H1 (cell line): ENCODE measurements around the gene ATP13A3. TPM values are rescaled to one million over a fixed set of nuclear protein-coding genes. Genes with fewer than 3 reads are reported as not detected.

Source experiments
- CTCF ChIA-PET: fragments of 300-600 bp; sonication (Branson Sonifier 250); formaldehyde crosslinking; loops from one replicate; lab custom pipeline; 2021; ENCODE audit not compliant: partially characterized antibody; lab: Charles Lee
- POLR2A ChIA-PET: fragments of 300-600 bp; sonication (Branson Sonifier 250); formaldehyde crosslinking; loops from one replicate; lab custom pipeline; 2021; ENCODE audit warnings: inconsistent platforms; ENCODE audit not compliant: partially characterized antibody; lab: Charles Lee
- DNase-seq, 2 experiments: peaks; one replicate each; pipeline versions ENCODE4 v3.0.0 to v3.0.0-alpha.2; 2010 to 2022; ENCODE audit warnings: low spot score in 2 of 2, low read depth in 1 of 2, mixed read lengths in 1 of 2
- FAIRE-seq: peaks from 2 replicates; lab custom pipeline; 2011; peaks lifted over from hg19 to GRCh38; lab: Jason Lieb, UNC
- H2AFZ ChIP-seq: 2 replicates; pipeline ENCODE4 v1.8.1; 2012; ENCODE audit warnings: low read length, inconsistent platforms
- H2AK5ac ChIP-seq: 2 replicates; pipeline ENCODE4 v1.6.1; 2013; ENCODE audit warnings: low read depth, low read length
- H2BK120ac ChIP-seq: replicated peaks from 2 replicates; pipeline ENCODE3; 2013; ENCODE audit warnings: low read depth, low read length, inconsistent platforms
- H2BK12ac ChIP-seq: 2 replicates; pipeline ENCODE4 v1.6.1; 2013; ENCODE audit warnings: low read depth, low read length
- H2BK15ac ChIP-seq: 2 replicates; pipeline ENCODE4 v1.6.1; 2013; ENCODE audit warnings: low read length
- H2BK20ac ChIP-seq: 2 replicates; pipeline ENCODE4 v1.6.1; 2013; ENCODE audit warnings: low read length
- H2BK5ac ChIP-seq: 2 replicates; pipeline ENCODE4 v1.6.1; 2013; ENCODE audit warnings: low read depth, low read length
- H3K14ac ChIP-seq: 2 replicates; pipeline ENCODE4 v1.6.1; 2013; ENCODE audit warnings: inconsistent platforms; ENCODE audit not compliant: insufficient read length
- H3K18ac ChIP-seq: 2 replicates; pipeline ENCODE4 v1.6.1; 2013; ENCODE audit warnings: low read length; ENCODE audit errors: extremely low read depth
- H3K23ac ChIP-seq: 2 replicates; pipeline ENCODE4 v1.6.1; 2013; ENCODE audit warnings: inconsistent platforms; ENCODE audit not compliant: insufficient read length
- H3K23me2 ChIP-seq: 2 replicates; pipeline ENCODE4 v1.6.1; 2013; ENCODE audit warnings: low read depth, low read length
- H3K27ac ChIP-seq: 2 replicates; pipeline ENCODE4 v1.6.1; 2011; ENCODE audit warnings: low read depth, low read length, inconsistent platforms
- H3K27me3 ChIP-seq, 4 experiments: replicated peaks in 1 of 4; 1 replicate in 1 of 4; 2 replicates in 3 of 4; pipeline versions ENCODE4 v1.6.1 to v1.8.1; 2011 to 2013; ENCODE audit warnings: low read length in 3 of 4, mild to moderate bottlenecking in 3 of 4, inconsistent platforms in 2 of 4, mixed read lengths in 2 of 4, moderate library complexity in 1 of 4; ENCODE audit not compliant: control insufficient read depth in 3 of 4, insufficient read depth in 3 of 4; ENCODE audit errors: extremely low read depth in 1 of 4
- H3K36me3 ChIP-seq, 4 experiments: 2 replicates each; pipeline versions ENCODE4 v1.6.1 to v1.8.1; 2011 to 2013; ENCODE audit warnings: mild to moderate bottlenecking in 4 of 4, low read length in 3 of 4, moderate library complexity in 2 of 4, control low read depth in 1 of 4, inconsistent platforms in 1 of 4; ENCODE audit not compliant: insufficient read depth in 4 of 4, control insufficient read depth in 2 of 4
- H3K4ac ChIP-seq: replicated peaks from 2 replicates; pipeline ENCODE3; 2013; ENCODE audit warnings: low read length, low read depth, mixed read lengths, inconsistent platforms; ENCODE audit not compliant: insufficient read length
- H3K4me1 ChIP-seq, 4 experiments: replicated peaks in 1 of 4; 1 replicate in 1 of 4; 2 replicates in 3 of 4; pipeline versions ENCODE4 v1.6.1 to v1.8.1; 2011 to 2013; ENCODE audit warnings: low read length in 3 of 4, inconsistent platforms in 2 of 4, mixed read lengths in 1 of 4; ENCODE audit not compliant: insufficient read depth in 4 of 4, control insufficient read depth in 3 of 4
- H3K4me2 ChIP-seq, 2 experiments: 2 replicates each; pipeline versions ENCODE4 v1.6.1 to v1.8.1; 2011 to 2013; ENCODE audit warnings: low read depth in 2 of 2, low read length in 2 of 2, control low read depth in 1 of 2, inconsistent platforms in 1 of 2, mild to moderate bottlenecking in 1 of 2; ENCODE audit not compliant: insufficient read depth in 1 of 2
- H3K4me3 ChIP-seq, 4 experiments: fragments of 200-600, 300-600 bp in 1 of 4; sonication (generic), shearing (Covaris generic), sonication (Bioruptor Twin) in 1 of 4; 2 replicates each; pipeline versions ENCODE4 v1.5.1 to v1.8.1; 2011 to 2016; ENCODE audit warnings: low read length in 4 of 4, low read depth in 3 of 4, control low read depth in 2 of 4, inconsistent platforms in 2 of 4, mild to moderate bottlenecking in 2 of 4, mixed read lengths in 1 of 4, moderate library complexity in 1 of 4; ENCODE audit not compliant: insufficient read depth in 2 of 4; ENCODE audit errors: extremely low read depth in 1 of 4
- H3K56ac ChIP-seq: replicated peaks from 2 replicates; pipeline ENCODE3; 2013; ENCODE audit warnings: low read depth, mild to moderate bottlenecking, mixed read lengths, low read length, inconsistent platforms; ENCODE audit not compliant: insufficient read length
- H3K79me1 ChIP-seq: 2 replicates; pipeline ENCODE4 v1.6.1; 2013; ENCODE audit warnings: low read depth, low read length, control low read depth
- H3K79me2 ChIP-seq, 2 experiments: 2 replicates each; pipeline versions ENCODE4 v1.6.1 to v1.8.1; 2012 to 2013; ENCODE audit warnings: low read length in 2 of 2, mild to moderate bottlenecking in 2 of 2, inconsistent platforms in 1 of 2; ENCODE audit not compliant: insufficient read depth in 2 of 2, control insufficient read depth in 1 of 2
- H3K9ac ChIP-seq, 4 experiments: replicated peaks in 1 of 4; 1 replicate in 1 of 4; 2 replicates in 3 of 4; pipeline versions ENCODE4 v1.6.1 to v1.8.1; 2011 to 2013; ENCODE audit warnings: low read depth in 3 of 4, low read length in 3 of 4, control low read depth in 2 of 4, mild to moderate bottlenecking in 2 of 4, moderate library complexity in 2 of 4, inconsistent platforms in 1 of 4; ENCODE audit errors: extremely low read depth in 1 of 4
- H3K9me3 ChIP-seq, 2 experiments: 2 replicates each; pipeline versions ENCODE4 v1.6.1 to v1.8.1; 2012 to 2013; ENCODE audit warnings: mild to moderate bottlenecking in 2 of 2, moderate library complexity in 2 of 2, control low read depth in 1 of 2, inconsistent platforms in 1 of 2, low read depth in 1 of 2, low read length in 1 of 2, mixed read lengths in 1 of 2; ENCODE audit not compliant: insufficient read depth in 2 of 2
- H4K20me1 ChIP-seq, 2 experiments: replicated peaks in 1 of 2; 2 replicates each; pipeline versions ENCODE3 to v1.8.1; 2011 to 2013; ENCODE audit warnings: inconsistent platforms in 2 of 2, low read length in 2 of 2, mild to moderate bottlenecking in 1 of 2; ENCODE audit not compliant: insufficient read depth in 2 of 2, control insufficient read depth in 1 of 2
- H4K5ac ChIP-seq: 2 replicates; pipeline ENCODE4 v1.6.1; 2013; ENCODE audit warnings: low read length, low read depth, mixed read lengths, inconsistent platforms; ENCODE audit not compliant: insufficient read length
- H4K8ac ChIP-seq: 2 replicates; pipeline ENCODE4 v1.8.0; 2013; ENCODE audit warnings: mild to moderate bottlenecking, moderate library complexity, low read length, inconsistent platforms; ENCODE audit not compliant: insufficient read depth; ENCODE audit errors: extremely low read depth
- H4K91ac ChIP-seq: replicated peaks from 2 replicates; pipeline ENCODE3; 2013; ENCODE audit warnings: low read length, mixed read lengths, inconsistent platforms; ENCODE audit not compliant: insufficient read length
- FOSL1 ChIP-seq: IDR thresholded peaks from 2 replicates; pipeline ENCODE4 v1.6.1; 2011; ENCODE audit warnings: mild to moderate bottlenecking, low read depth, low read length, moderate library complexity; ENCODE audit not compliant: insufficient read depth
- KDM1A ChIP-seq: fragments of 200-600, 300-600 bp; sonication (generic); IDR thresholded peaks from 2 replicates; pipeline ENCODE4 v1.7.1; 2016; ENCODE audit warnings: mild to moderate bottlenecking, low read length, borderline replicate concordance
- KDM5A ChIP-seq: fragments of 200-600 bp; IDR thresholded peaks from 2 replicates; pipeline ENCODE4 v1.7.1; 2012; ENCODE audit warnings: mild to moderate bottlenecking, low read length, inconsistent platforms, mixed read lengths
- MAFK ChIP-seq: IDR thresholded peaks from 2 replicates; pipeline ENCODE4 v1.6.1; 2012; ENCODE audit warnings: low read depth, mild to moderate bottlenecking, improper control_type of control experiment, low read length
- RXRA ChIP-seq: IDR thresholded peaks from 2 replicates; pipeline ENCODE4 v1.6.1; 2011; ENCODE audit warnings: low read depth, mild to moderate bottlenecking, low read length, moderate library complexity; ENCODE audit not compliant: insufficient read depth
- SP1 ChIP-seq: IDR thresholded peaks from 2 replicates; pipeline ENCODE4 v1.6.1; 2011; ENCODE audit warnings: low read depth, low read length
- TBP ChIP-seq: IDR thresholded peaks from 2 replicates; pipeline ENCODE4 v1.6.1; 2011; ENCODE audit warnings: low read depth, low read length, improper control_type of control experiment
- WGBS, 2 experiments: shearing (Covaris generic) in 1 of 2; methylation state at CpG; one replicate each; pipeline versions ENCODE4 v1.1.6 to v1.1.7; 2013 to 2015; ENCODE audit warnings: low lambda C conversion rate in 2 of 2, mixed read lengths in 2 of 2, inconsistent platforms in 1 of 2, low coverage in 1 of 2, missing lambda C conversion rate in 1 of 2; ENCODE audit not compliant: insufficient replicate concordance in 2 of 2, insufficient coverage in 1 of 2, insufficient read length in 1 of 2; ENCODE audit errors: extremely low coverage in 1 of 2, missing lambda C conversion rate in 1 of 2; 5-methylcytosine and 5-hydroxymethylcytosine counted together
- polyA plus RNA-seq, 7 experiments: library from polyadenylated mRNA; depleted of rRNA in 3 of 7; stranded (reverse) in 5 of 7; unstranded in 2 of 7; fragments of >200 nt in 5 of 7; fragments of 200-250 nt in 2 of 7; gene quantifications; 1 replicate in 5 of 7; 2 replicates in 1 of 7; 4 replicates in 1 of 7; pipeline versions ENCODE4 v1.2.1 to v1.2.3, GENCODE V29; 2011 to 2013; ENCODE audit warnings: missing spikeins in 2 of 7, mixed read lengths in 2 of 7
- total RNA-seq: library from RNA; stranded (reverse); fragmentation: NEBNext Ultra II Directional; extraction: Animal tissue kit (Norgen Biotek cat#: 25700); gene quantifications from 2 replicates; pipeline ENCODE4 v1.2.1, GENCODE V29; 2021

The ATP13A3 gene
- total and polyA plus RNA-seq, 2 of the 8 experiments (the other 6 are each of a cell fraction or from before 2014, with no cell fraction given), result 18.6 to 92.2 TPM

GRCh38 chr3:194503081-194503531 is 16.3 kb upstream of the ATP13A3 start:
- Histone ChIP-seq H3K9ac (no peak overlapping the region), H3K4ac (no peak overlapping the region), H3K23ac (no peak overlapping the region), H2BK20ac (no peak overlapping the region), H3K9me3 (no peaks in the 10 kb centered on the region), H2BK5ac (no peak overlapping the region), H4K20me1 (no peaks in the 10 kb centered on the region), H4K91ac (no peak overlapping the region), H2BK12ac (no peak overlapping the region), H4K5ac (no peak overlapping the region), H3K27ac (no peak overlapping the region), H2AFZ (no peak overlapping the region), H4K8ac (peak overlapping the region; percentile 95; the same call in 1 of the 2 replicates), H2AK5ac (no peak overlapping the region), H3K56ac (no peak overlapping the region), H3K4me2 (no peak overlapping the region), H3K14ac (no peak overlapping the region), H3K4me3 (no peak overlapping the region), H3K27me3 (no peaks in the 10 kb centered on the region), H2BK15ac (no peak overlapping the region), H3K23me2 (no peaks in the 10 kb centered on the region), H2BK120ac (no peak overlapping the region), H3K4me1 (no peaks in the 10 kb centered on the region), H3K36me3 (no peaks in the 10 kb centered on the region), H3K79me2 (no peaks in the 10 kb centered on the region), H3K18ac (no peak overlapping the region), H3K79me1 (no peaks in the 10 kb centered on the region)
- CTCF ChIA-PET, result interaction anchor here (1.0 to 1.9 kb wide), 2 partner anchors 16 to 36 kb away, joined by 3 to 4 read pairs; partner anchors contain the start of gene ATP13A3
- POLR2A ChIA-PET, result interaction anchor here (1.0 kb wide), 1 partner anchor 129 kb away, joined by 4 read pairs; no protein-coding TSS in a partner anchor
- DNase-seq (no peak), FAIRE-seq (no peak)
- WGBS, 2 experiments, result 94% methylated on average over 2 of the region's 2 CpGs; no CpG with 5 or more reads in 1 of the 2 experiments
- no peak for TF ChIP-seq TBP
- no peak for TF ChIP-seq KDM5A
- no peak for TF ChIP-seq RXRA
- TF ChIP-seq KDM1A, result no peak
- TF ChIP-seq SP1, result no peak
- TF ChIP-seq FOSL1, result no peak
- TF ChIP-seq MAFK, result no peak
